Skeletal muscle tissue (tissue), 4 donors: Measurements from ENCODE around the gene GNAI3. TPM values are rescaled to one million over a fixed set of nuclear protein-coding genes. Genes with fewer than 3 reads are reported as not detected.

Experiments used
- H3K27ac ChIP-seq: one replicate; pipeline ENCODE4 v1.7.0; 2013; ENCODE audit warnings: mild to moderate bottlenecking, low read depth, low read length, inconsistent platforms
- H3K27me3 ChIP-seq, 3 donors: one replicate each; pipeline ENCODE4 v1.7.0; 2013; ENCODE audit warnings: low read length in 3 of 3; ENCODE audit not compliant: control insufficient read depth in 3 of 3, insufficient read depth in 3 of 3
- H3K36me3 ChIP-seq, 3 donors: one replicate each; pipeline ENCODE4 v1.7.0; 2013; ENCODE audit warnings: low read length in 3 of 3; ENCODE audit not compliant: control insufficient read depth in 3 of 3, insufficient read depth in 3 of 3
- H3K4me1 ChIP-seq, 3 donors: one replicate each; pipeline ENCODE4 v1.7.0; 2013; ENCODE audit warnings: low read length in 3 of 3, mild to moderate bottlenecking in 3 of 3; ENCODE audit not compliant: control insufficient read depth in 3 of 3, insufficient read depth in 3 of 3
- H3K4me3 ChIP-seq, 3 donors: one replicate each; pipeline ENCODE4 v1.7.0; 2013; ENCODE audit warnings: low read length in 3 of 3
- H3K9ac ChIP-seq, 3 donors: one replicate each; pipeline ENCODE4 v1.7.0; 2013; ENCODE audit warnings: low read length in 3 of 3, mild to moderate bottlenecking in 3 of 3, moderate library complexity in 2 of 3, low read depth in 1 of 3
- H3K9me3 ChIP-seq, 3 donors: one replicate each; pipeline ENCODE4 v1.7.0; 2013; ENCODE audit warnings: low read length in 3 of 3; ENCODE audit not compliant: control insufficient read depth in 3 of 3
- total RNA-seq: library from RNA; depleted of rRNA; stranded (reverse); fragments of >200 nt; gene quantifications from one replicate; pipeline ENCODE4 v1.2.3, GENCODE V29; 2014
- donor health status: Osteomylitis.

The GNAI3 gene
- total RNA-seq, 1 donor from 2014 or later: 8.4 TPM

GRCh38 chr1:109566982-109567381 is 18.6 kb downstream of the GNAI3 start:
- Histone ChIP-seq H3K9me3 (no peaks in the 10 kb centered on the region), H3K27ac (no peak overlapping the region), H3K27me3 (no peaks in the 10 kb centered on the region), H3K4me1 (peaks cover 28 to 33% (median 29%) of the 10 kb centered on the region in 3 donors), H3K4me3 (peak overlapping the region in 1 of 3 donors; percentile 14), H3K9ac (peak overlapping the region in 2 of 3 donors; percentile 21 to 41), H3K36me3 (no peaks in the 10 kb centered on the region)

DNA sequence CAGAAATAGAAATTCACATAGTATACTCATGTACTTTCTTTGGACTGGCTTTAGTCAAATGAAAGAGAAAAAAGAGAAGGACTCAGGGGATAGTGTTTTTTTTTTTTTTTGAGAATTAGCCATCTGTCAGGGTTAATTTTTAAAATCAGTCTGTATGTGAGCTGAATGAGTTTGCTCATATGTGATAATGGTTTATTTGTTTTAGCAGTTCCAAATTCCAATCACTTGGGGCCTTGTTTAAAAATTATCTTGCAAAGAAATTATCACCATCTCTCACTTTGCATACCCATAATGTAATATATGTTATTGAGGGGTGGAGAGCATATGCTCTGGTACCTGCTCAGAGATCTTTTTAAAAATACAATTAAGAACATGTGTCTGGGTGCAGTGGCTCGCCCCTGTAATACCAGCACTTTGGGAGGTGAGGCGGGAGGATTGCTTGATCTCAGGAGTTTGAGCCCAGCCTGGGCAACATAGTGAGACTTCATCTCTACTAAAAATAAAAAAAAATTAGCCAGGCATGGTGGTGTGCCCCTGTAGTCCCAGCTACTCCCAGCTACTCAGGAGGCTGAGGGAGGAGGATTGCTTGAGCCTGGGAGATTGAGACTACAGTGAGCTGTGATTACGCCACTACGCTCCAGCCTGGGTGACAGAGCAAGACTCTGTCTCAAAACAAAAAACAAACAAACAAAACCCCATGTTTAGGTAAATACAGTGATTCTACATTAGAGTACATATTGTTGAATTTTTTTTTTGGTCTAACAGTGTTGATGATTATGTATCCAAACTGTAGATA is 19.7 kb downstream of the GNAI3 start:
- H3K4me1 ChIP-seq: peaks cover 21 to 29% (median 28%) of the 10 kb centered on the region in 3 donors
- no peak overlapping the region for H3K9ac ChIP-seq
- no peaks in the 10 kb centered on the region for H3K9me3 ChIP-seq
- no peak overlapping the region for H3K27ac ChIP-seq
- H3K27me3 ChIP-seq: no peaks in the 10 kb centered on the region
- no peak overlapping the region for H3K4me3 ChIP-seq
- H3K36me3 ChIP-seq: no peaks in the 10 kb centered on the region

DNA sequence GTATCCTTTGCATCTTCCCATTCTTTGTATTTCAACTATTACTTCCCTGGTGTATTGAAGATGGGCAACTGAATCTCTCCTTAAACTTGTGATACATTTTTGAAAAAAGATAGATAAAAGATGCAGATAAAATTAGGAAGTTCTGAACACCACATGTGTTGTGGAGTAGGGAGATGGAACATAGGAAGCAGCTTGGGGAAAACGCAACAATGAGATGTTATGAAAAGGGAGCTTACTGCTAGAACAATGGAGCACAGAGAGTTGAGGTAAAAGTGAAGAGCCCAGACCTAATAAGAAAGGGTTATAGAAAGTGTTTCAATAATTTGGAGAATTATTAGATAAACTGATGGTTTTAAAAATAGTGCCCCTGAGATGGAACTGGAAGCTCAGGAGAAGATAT is 20.9 kb downstream of the GNAI3 start:
- Histone ChIP-seq H3K4me3 (no peak overlapping the region), H3K4me1 (peaks cover 18 to 24% (median 23%) of the 10 kb centered on the region in 3 donors), H3K27me3 (no peaks in the 10 kb centered on the region), H3K27ac (no peak overlapping the region), H3K9me3 (no peaks in the 10 kb centered on the region), H3K36me3 (no peaks in the 10 kb centered on the region), H3K9ac (no peak overlapping the region)

GRCh38 chr1:109570414-109570813 is 22.0 kb downstream of the GNAI3 start:
- Histone ChIP-seq H3K9ac (peak overlapping the region in 1 of 3 donors; percentile 48), H3K4me3 (no peak overlapping the region), H3K27me3 (no peaks in the 10 kb centered on the region), H3K36me3 (no peaks in the 10 kb centered on the region), H3K4me1 (peaks cover 12 to 21% (median 19%) of the 10 kb centered on the region in 3 donors), H3K27ac (no peak overlapping the region), H3K9me3 (no peaks in the 10 kb centered on the region)

- Histone ChIP-seq H3K4me3 (no peak overlapping the region), H3K27ac (no peak overlapping the region), H3K36me3 (no peaks in the 10 kb centered on the region), H3K4me1 (peaks cover 6 to 14% (median 10%) of the 10 kb centered on the region in 3 donors), H3K27me3 (no peaks in the 10 kb centered on the region), H3K9ac (no peak overlapping the region), H3K9me3 (no peaks in the 10 kb centered on the region)
Measured at GRCh38 chr1:109573785-109574184, 25.4 kb downstream of the GNAI3 start.

DNA sequence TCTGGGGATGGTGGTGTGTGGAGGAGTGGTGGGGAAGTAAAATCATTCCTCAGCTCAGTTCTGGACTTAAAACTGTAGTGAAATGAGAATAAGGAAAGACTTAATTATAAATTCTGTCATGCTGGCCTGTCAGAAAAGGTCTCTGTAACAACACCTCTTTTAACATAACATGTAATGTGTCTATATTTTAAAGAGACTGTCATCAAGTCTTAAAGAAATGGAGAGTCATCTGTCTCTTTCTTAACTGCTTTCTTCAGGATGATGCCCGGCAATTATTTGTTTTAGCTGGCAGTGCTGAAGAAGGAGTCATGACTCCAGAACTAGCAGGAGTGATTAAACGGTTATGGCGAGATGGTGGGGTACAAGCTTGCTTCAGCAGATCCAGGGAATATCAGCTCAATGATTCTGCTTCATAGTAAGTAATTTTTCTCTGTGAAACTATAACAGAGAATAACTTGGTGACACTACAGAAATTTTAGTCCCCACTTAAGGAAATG is 30.6 kb downstream of the GNAI3 start:
- peaks cover 3 to 8% (median 5%) of the 10 kb centered on the region in 3 donors for H3K4me1 ChIP-seq
- H3K4me3 ChIP-seq: no peak overlapping the region
- H3K9ac ChIP-seq: no peak overlapping the region
- peaks cover 2 to 21% (median 18%) of the 10 kb centered on the region in 3 donors for H3K36me3 ChIP-seq
- no peak overlapping the region for H3K27ac ChIP-seq
- H3K27me3 ChIP-seq: no peaks in the 10 kb centered on the region
- H3K9me3 ChIP-seq: no peaks in the 10 kb centered on the region

DNA sequence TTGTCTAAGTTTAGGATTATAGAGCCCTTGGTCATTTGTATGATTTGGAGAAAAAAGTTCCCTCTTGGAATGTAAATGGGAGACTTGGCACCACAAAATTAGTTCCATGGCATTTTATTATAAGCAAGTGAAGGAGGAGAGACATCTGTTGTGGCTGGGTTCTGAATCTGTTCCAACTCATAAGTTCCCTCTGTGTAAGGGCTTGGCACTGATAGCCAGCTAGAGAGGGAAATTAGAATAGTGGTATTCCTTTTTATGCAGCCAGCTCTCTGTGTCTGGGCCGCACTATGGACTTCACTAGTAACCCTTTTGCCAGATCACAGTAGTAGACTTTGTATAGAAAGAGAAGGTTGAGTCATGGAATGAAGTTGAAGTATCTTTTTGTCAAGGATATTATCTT is 31.1 kb downstream of the GNAI3 start:
- H3K4me1 ChIP-seq: peaks cover 3 to 8% (median 5%) of the 10 kb centered on the region in 3 donors
- H3K9me3 ChIP-seq: no peaks in the 10 kb centered on the region
- H3K4me3 ChIP-seq: no peak overlapping the region
- H3K27ac ChIP-seq: no peak overlapping the region
- peaks cover 2 to 23% (median 21%) of the 10 kb centered on the region in 3 donors for H3K36me3 ChIP-seq
- no peaks in the 10 kb centered on the region for H3K27me3 ChIP-seq
- no peak overlapping the region for H3K9ac ChIP-seq

DNA sequence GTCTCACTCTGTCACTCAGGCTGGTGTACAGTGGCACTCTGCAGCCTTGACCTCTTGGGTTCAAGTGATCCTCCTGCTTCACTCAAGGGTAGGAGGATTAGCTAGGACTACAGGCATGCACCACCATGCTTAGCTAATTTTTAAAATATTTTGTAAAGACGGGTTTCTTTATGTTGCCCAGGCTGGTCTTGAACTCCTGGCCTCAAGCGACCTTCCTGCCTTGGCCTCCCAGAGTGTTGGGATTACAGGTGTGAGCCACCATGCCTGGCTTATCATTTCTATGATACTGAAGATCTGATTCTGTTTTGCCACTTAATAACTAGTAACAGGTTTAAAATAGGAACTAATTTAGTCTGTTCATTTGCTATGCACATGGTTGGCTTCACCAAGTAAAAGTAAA is 33.6 kb downstream of the GNAI3 start:
- Histone ChIP-seq H3K9ac (no peak overlapping the region), H3K27me3 (no peaks in the 10 kb centered on the region), H3K27ac (no peak overlapping the region), H3K4me3 (no peak overlapping the region), H3K9me3 (no peaks in the 10 kb centered on the region), H3K36me3 (peaks cover 2 to 44% (median 35%) of the 10 kb centered on the region in 3 donors), H3K4me1 (peaks cover 3 to 8% (median 5%) of the 10 kb centered on the region in 3 donors)

DNA sequence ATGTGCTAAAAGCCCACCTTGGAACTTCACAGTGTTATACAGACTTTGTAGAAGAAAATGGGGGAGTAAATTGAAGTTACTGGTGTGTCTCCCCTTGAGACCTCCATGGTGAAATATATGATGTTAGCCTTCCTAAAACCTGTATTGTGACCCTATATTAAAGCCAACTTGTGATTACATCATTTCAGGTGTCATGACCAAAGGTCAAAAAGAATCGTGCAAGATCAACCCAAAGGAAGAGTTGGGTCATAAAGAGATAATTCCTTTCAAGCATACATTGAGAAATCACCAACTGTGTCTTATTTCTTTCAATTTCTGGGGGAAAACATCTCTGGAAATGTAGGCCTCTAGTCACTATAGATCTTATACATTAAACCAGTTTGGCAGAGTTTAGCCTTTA is 36.4 kb downstream of the GNAI3 start:
- Histone ChIP-seq H3K9ac (no peak overlapping the region), H3K9me3 (no peaks in the 10 kb centered on the region), H3K27me3 (no peaks in the 10 kb centered on the region), H3K4me3 (no peak overlapping the region), H3K36me3 (peaks cover 2 to 58% (median 49%) of the 10 kb centered on the region in 3 donors), H3K4me1 (peaks cover 0 to under 1% (median 0%) of the 10 kb centered on the region in 3 donors), H3K27ac (no peak overlapping the region)

GRCh38 chr1:109586055-109586454 is 37.6 kb downstream of the GNAI3 start:
- H3K27me3 ChIP-seq: no peaks in the 10 kb centered on the region
- H3K9ac ChIP-seq: no peak overlapping the region
- no peaks in the 10 kb centered on the region for H3K4me1 ChIP-seq
- peaks cover 2 to 50% (median 45%) of the 10 kb centered on the region in 3 donors for H3K36me3 ChIP-seq
- no peaks in the 10 kb centered on the region for H3K9me3 ChIP-seq
- H3K27ac ChIP-seq: no peak overlapping the region
- no peak overlapping the region for H3K4me3 ChIP-seq
